Pancreas (tissue), 10 donors: ENCODE measurements around the gene GTSE1. TPM values are rescaled to one million over a fixed set of nuclear protein-coding genes. Genes with fewer than 3 reads are reported as not detected.

Source experiments
- ATAC-seq, 4 donors: fragments of 200-7000 bp; cut with Tn5 transposase; one replicate each; pipeline versions ENCODE4 v1.8.0 to v1.9.1; 2020; ENCODE audit warnings: mild to moderate bottlenecking in 4 of 4, moderate library complexity in 4 of 4
- DNase-seq, 6 donors: peaks; one replicate each; pipeline ENCODE4 v3.0.0-alpha.2; 2020
- FAIRE-seq: peaks from 2 replicates; lab custom pipeline; 2012; peaks lifted over from hg19 to GRCh38; lab: Jason Lieb, UNC
- H3K27ac ChIP-seq, 4 donors: fragments of 200-600 bp; sonication (generic); 1 replicate in 3 of 4; 2 replicates in 1 of 4; pipeline versions ENCODE4 v1.5.0 to v1.8.0; 2020
- H3K27me3 ChIP-seq, 4 donors: fragments of 200-600 bp; one replicate each; pipeline ENCODE4 v1.8.0; 2021
- H3K36me3 ChIP-seq, 3 donors: fragments of 200-600 bp; sonication (generic) in 1 of 3; one replicate each; pipeline versions ENCODE4 v1.5.0 to v1.8.0; 2020 to 2021
- H3K4me1 ChIP-seq, 3 donors: fragments of 200-600 bp; one replicate each; pipeline ENCODE4 v1.8.0; 2021
- H3K4me3 ChIP-seq, 4 donors: fragments of 200-600 bp; sonication (generic) in 2 of 4; one replicate each; pipeline versions ENCODE4 v1.5.0 to v1.8.0; 2020 to 2021
- H3K9me3 ChIP-seq, 4 donors: fragments of 200-600 bp; one replicate each; pipeline ENCODE4 v1.8.0; 2021
- CTCF ChIP-seq, 4 donors: fragments of 200-600 bp; sonication (generic) in 3 of 4; IDR thresholded peaks; one replicate each; pipeline versions ENCODE4 v1.5.0 to v1.8.0; 2021; ENCODE audit warnings: antibody characterized with exemption in 4 of 4
- WGBS, 2 donors: extraction: QIAGEN DNeasy Blood & Tissue Kit; methylation state at CpG; one replicate each; pipeline ENCODE4 v1.1.7; 2013; 5-methylcytosine and 5-hydroxymethylcytosine counted together
- intact Hi-C, 3 donors: fragments of 100-400 bp; cut with DNase I; formaldehyde crosslinking; loops; one replicate each; pipeline versions ENCODE4 v1.11.1 to v1.14.2; 2022
- polyA plus RNA-seq, 2 donors: library from polyadenylated mRNA; stranded (reverse); fragments of 200-250 nt; gene quantifications; one replicate each; pipeline ENCODE4 v1.2.3, GENCODE V29; 2013
- total RNA-seq, 6 donors: library from RNA; stranded (reverse); fragmentation: NEBNext Ultra II Directional in 4 of 6; extraction: Animal tissue kit (Norgen Biotek cat#: 25700) in 4 of 6; gene quantifications; one replicate each; pipeline versions ENCODE4 v1.2.1 to v1.2.4, GENCODE V29; 2021 to 2023
- donor health status: healthy with polysubstance abuse.
- donor health status: DM: no; HTN: no; CAD: no; lungs with moderate emphysema.
- donor health status: DM: no; HTN: no; CAD: no.
- donor health status: control.
- donor health status: control.
- donor health status: Bipolar disorder and iron deficiency.
- donor health status: DM: yes; HTN: yes; CAD: no.
- donor health status: DM: no; HTN: no; CAD: no.
- donor health status: DM: no; HTN: no; CAD: no.
- donor health status: DM: yes; HTN: yes; CAD: no.

The GTSE1 gene
- total and polyA plus RNA-seq, 8 donors: 0.12 to 0.75 (median 0.23) TPM; not detected in 1

GRCh38 chr22:46371623-46372226 is 75.1 kb downstream of the GTSE1 start:
- WGBS, 2 donors: 92 to 97% methylated on average over 2 of the region's 2 CpGs
- intact Hi-C loops: no loop called here
- ATAC-seq (no peak), DNase-seq (no peak), FAIRE-seq (no peak)
- Histone ChIP-seq H3K27ac (no peak overlapping the region), H3K4me3 (no peak overlapping the region), H3K9me3 (no peaks in the 10 kb centered on the region), H3K36me3 (no peaks in the 10 kb centered on the region), H3K27me3 (no peaks in the 10 kb centered on the region), H3K4me1 (peaks cover under 1 to 4% (median 2%) of the 10 kb centered on the region in 3 donors)
- TF ChIP-seq CTCF (IDR thresholded peaks at IDR 0.05): no peak

DNA sequence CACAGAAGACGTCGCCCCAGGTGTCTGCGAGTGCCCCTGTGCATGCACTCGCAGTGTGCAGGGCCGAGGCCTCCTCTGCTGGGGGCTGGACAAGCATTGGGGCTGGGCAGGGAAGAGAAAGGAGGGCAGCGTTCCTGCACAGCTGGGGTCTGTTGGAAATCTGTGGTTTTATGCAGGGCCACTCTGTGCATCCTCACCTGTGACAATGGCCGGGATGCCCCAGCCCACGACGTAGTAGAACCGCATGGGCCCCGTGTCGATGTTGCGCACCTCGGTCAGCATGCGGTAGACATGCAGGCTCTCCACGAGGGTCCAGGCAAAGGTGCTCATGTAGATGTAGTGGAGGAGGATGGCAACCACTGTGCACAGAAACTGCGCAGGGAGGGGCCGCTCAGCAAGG is 76.0 kb downstream of the GTSE1 start:
- H3K4me3 ChIP-seq: no peak overlapping the region
- DNase-seq: peak in 2 of 6 donors; percentile 26 to 58
- no peaks in the 10 kb centered on the region for H3K9me3 ChIP-seq
- no peaks in the 10 kb centered on the region for H3K27me3 ChIP-seq
- no peak for FAIRE-seq
- intact Hi-C loops: no loop called here
- H3K36me3 ChIP-seq: no peaks in the 10 kb centered on the region
- peaks cover 8 to 12% (median 11%) of the 10 kb centered on the region in 3 donors for H3K4me1 ChIP-seq
- WGBS, 2 donors: 90 to 92% methylated on average over 18 of the region's 18 CpGs
- TF ChIP-seq CTCF (IDR thresholded peaks at IDR 0.05): no peak
- H3K27ac ChIP-seq: no peak overlapping the region
- no peak for ATAC-seq

- no peak for FAIRE-seq
- peak in 4 of 6 donors; percentile 52 to 72 (median 69) for DNase-seq
- WGBS, 2 donors: 24 to 33% methylated on average over 6 to 8 of the region's 8 CpGs
- Histone ChIP-seq H3K27me3 (no peaks in the 10 kb centered on the region), H3K36me3 (no peaks in the 10 kb centered on the region), H3K9me3 (no peaks in the 10 kb centered on the region), H3K27ac (no peak overlapping the region), H3K4me3 (no peak overlapping the region), H3K4me1 (peaks cover 13 to 16% (median 15%) of the 10 kb centered on the region in 3 donors)
- TF ChIP-seq CTCF (IDR thresholded peaks at IDR 0.05): no peak
- intact Hi-C loops: no loop called here
- ATAC-seq: peak in 3 of 4 donors; percentile 9 to 24 (median 14)
These were observed 76.5 kb downstream of the GTSE1 start for GRCh38 chr22:46373159-46373558.

DNA sequence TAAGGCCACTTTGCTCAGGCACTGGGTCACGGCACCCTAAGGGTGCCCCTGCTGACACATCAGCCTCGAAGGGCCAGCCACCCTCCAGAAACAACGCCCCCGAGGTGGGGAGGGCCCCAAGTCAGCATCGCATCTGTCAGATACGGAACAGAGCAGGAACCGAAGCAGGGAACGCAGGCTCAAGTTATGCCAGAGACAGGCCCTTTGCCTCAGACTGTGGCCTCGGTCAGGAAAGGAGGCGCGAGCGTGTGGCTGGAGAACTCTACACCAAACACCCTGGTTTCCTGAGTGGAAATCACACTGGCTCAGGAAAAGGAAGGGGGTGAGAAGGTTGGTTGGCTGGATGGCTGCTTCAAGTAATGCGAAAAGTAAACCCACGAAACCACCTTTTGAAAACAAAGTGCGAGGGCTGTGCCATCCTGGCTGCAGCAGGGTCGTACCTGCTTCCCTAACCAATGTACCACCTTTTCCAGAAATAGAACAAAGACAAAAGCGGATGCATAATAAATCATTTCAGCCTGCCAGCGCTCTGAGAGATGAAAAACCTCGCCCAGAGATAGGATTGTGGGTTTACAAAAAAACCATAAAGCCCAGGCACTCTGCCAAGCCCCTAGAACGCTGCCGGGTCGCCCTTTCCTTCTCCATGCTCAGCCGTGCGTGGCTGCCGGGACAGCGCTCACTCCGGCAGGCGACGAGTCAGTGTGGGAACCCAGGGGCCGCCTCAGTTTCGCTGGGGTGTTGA is 77.4 kb downstream of the GTSE1 start:
- Histone ChIP-seq H3K27me3 (no peaks in the 10 kb centered on the region), H3K4me1 (peaks cover 22 to 25% (median 24%) of the 10 kb centered on the region in 3 donors), H3K4me3 (no peak overlapping the region), H3K27ac (peak overlapping the region in 1 of 4 donors; percentile 11), H3K36me3 (no peaks in the 10 kb centered on the region), H3K9me3 (no peaks in the 10 kb centered on the region)
- intact Hi-C loops: no loop called here
- no peak for FAIRE-seq
- no peak for ATAC-seq
- peak in 2 of 6 donors; percentile 50 to 63 for DNase-seq
- 65 to 66% methylated on average over 31 of the region's 31 CpGs for WGBS, 2 donors
- TF ChIP-seq CTCF (IDR thresholded peaks at IDR 0.05): no peak
